ENCODE results near the gene PIK3C2G. TPM values are rescaled to one million over a fixed set of nuclear protein-coding genes. Genes with fewer than 3 reads are reported as not detected.
"Not testable (repeated sequence)": the region's sequence is repeated elsewhere in the genome, so short reads cannot be mapped to it uniquely, and the experiment has no call there.

PIK3C2G gene
- total and polyA plus RNA-seq, 2 donors from 2014 or later, result 4.4 to 5.8 TPM

DNA sequence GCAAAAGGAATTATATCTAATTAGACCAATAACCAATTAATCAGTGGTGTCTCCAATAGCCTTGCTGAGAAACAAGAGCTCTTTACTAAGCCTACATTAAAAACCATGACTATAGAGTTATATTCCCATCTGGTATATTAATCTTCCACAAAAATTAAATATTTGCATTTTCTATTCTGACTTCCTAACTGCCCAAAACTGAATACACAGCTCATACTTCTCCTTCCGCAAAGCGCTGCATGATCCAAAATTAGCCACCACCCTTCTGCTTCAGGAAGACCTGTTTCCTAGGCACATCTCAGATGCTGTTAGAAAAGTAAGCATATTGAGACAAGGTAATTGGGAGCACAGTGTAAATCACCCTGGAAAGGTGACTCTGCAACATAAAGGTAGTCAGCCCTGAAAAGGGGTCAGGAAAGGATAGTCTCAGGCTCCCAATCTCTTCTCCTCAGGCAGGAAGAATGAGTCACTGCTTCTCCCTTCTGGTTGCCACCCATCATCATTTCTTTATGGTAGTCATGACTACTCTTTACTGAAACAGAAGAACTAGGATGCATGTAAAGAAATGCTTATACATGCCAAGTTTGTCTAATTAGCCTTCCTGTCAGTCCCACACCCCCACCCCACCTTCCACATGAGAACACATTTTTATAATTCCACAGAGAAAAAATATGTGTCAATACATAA, 422.2 kb downstream of the PIK3C2G start:
- H3K36me3 ChIP-seq (ENCODE audit: control insufficient read depth in 2 of 3, insufficient read depth in 3 of 3, low read length in 3 of 3), result no peaks in the 10 kb centered on the region
- no peak overlapping the region for H3K4me3 ChIP-seq (ENCODE audit: low read length in 3 of 3)
- FAIRE-seq, result no peak
- H3K27ac ChIP-seq (ENCODE audit: low read depth in 2 of 2, low read length in 2 of 2), result no peak overlapping the region
- H3K27me3 ChIP-seq (ENCODE audit: control insufficient read depth, insufficient read depth, low read length), result no peaks in the 10 kb centered on the region
- DNase-seq, result no peak
- H3K9ac ChIP-seq (ENCODE audit: low read length in 3 of 3), result no peak overlapping the region
- intact Hi-C loops (cut with DNase I), result no loop called here
- H3K9me3 ChIP-seq (ENCODE audit: control insufficient read depth in 2 of 3, insufficient read depth in 1 of 3, low read length in 3 of 3), result no peaks in the 10 kb centered on the region
- TF ChIP-seq, protein P1, sequence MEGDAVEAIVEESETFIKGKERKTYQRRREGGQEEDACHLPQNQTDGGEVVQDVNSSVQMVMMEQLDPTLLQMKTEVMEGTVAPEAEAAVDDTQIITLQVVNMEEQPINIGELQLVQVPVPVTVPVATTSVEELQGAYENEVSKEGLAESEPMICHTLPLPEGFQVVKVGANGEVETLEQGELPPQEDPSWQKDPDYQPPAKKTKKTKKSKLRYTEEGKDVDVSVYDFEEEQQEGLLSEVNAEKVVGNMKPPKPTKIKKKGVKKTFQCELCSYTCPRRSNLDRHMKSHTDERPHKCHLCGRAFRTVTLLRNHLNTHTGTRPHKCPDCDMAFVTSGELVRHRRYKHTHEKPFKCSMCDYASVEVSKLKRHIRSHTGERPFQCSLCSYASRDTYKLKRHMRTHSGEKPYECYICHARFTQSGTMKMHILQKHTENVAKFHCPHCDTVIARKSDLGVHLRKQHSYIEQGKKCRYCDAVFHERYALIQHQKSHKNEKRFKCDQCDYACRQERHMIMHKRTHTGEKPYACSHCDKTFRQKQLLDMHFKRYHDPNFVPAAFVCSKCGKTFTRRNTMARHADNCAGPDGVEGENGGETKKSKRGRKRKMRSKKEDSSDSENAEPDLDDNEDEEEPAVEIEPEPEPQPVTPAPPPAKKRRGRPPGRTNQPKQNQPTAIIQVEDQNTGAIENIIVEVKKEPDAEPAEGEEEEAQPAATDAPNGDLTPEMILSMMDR (IDR thresholded peaks at IDR 0.05; ENCODE audit: borderline replicate concordance, extremely low read depth, insufficient read depth), result no peak
- no peaks in the 10 kb centered on the region for H3K4me1 ChIP-seq (ENCODE audit: control insufficient read depth in 2 of 3, insufficient read depth in 2 of 3, low read depth in 1 of 3, low read length in 3 of 3)

DNA sequence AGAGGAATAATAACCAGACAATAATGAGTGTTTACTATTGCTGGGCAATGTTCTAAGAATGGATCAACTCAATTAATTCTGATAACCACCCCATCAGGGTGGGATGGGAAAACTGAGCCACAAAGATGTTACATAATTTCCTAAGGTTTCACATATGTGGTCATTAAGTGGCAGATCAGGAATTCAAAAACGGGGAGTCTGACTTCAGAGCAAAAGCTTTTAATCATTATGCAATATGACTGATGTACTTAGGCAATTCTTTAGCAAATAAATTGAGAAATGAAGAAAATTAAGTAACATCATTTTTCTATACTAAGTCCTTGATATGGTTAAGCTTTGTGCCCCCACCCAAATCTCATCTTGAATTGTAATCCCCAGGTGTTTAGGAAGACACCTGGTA, 423.1 kb downstream of the PIK3C2G start:
- DNase-seq (no peak), FAIRE-seq (no peak)
- Histone ChIP-seq H3K27me3 (ENCODE audit: control insufficient read depth, insufficient read depth, low read length) (no peaks in the 10 kb centered on the region), H3K9ac (ENCODE audit: low read length in 3 of 3) (no peak overlapping the region), H3K36me3 (ENCODE audit: control insufficient read depth in 2 of 3, insufficient read depth in 3 of 3, low read length in 3 of 3) (no peaks in the 10 kb centered on the region), H3K4me1 (ENCODE audit: control insufficient read depth in 2 of 3, insufficient read depth in 2 of 3, low read depth in 1 of 3, low read length in 3 of 3) (no peaks in the 10 kb centered on the region), H3K4me3 (ENCODE audit: low read length in 3 of 3) (no peak overlapping the region), H3K9me3 (ENCODE audit: control insufficient read depth in 2 of 3, insufficient read depth in 1 of 3, low read length in 3 of 3) (no peaks in the 10 kb centered on the region), H3K27ac (ENCODE audit: low read depth in 2 of 2, low read length in 2 of 2) (no peak overlapping the region)
- intact Hi-C loops (cut with DNase I), result no loop called here
- TF ChIP-seq, protein P1 (IDR thresholded peaks at IDR 0.05; ENCODE audit: borderline replicate concordance, extremely low read depth, insufficient read depth), result no peak

DNA sequence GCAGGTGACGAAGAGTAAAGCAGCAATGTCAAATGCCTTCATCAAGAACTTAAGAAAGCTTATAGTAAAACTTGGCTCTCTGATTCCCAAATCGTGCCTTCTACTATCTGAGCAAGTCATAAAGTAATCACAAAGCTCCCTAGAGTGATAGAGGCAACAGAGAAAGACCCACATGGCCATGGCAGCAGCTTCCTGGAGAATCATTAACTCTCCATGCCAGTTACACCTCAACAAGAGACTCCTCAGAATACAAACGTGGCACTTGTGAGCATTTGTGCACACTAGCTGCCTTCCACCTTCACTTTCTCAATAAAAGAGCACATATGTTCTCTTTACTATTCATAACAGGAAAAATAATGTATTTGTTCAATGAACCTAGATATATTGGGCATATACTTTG, 428.5 kb downstream of the PIK3C2G start:
- no peaks in the 10 kb centered on the region for H3K36me3 ChIP-seq (ENCODE audit: control insufficient read depth in 2 of 3, insufficient read depth in 3 of 3, low read length in 3 of 3)
- DNase-seq, result peak in 2 of 5 donors; percentile 8 to 26
- TF ChIP-seq, protein P1 (IDR thresholded peaks at IDR 0.05; ENCODE audit: borderline replicate concordance, extremely low read depth, insufficient read depth), result no peak
- intact Hi-C loops (cut with DNase I), result no loop called here
- H3K4me3 ChIP-seq (ENCODE audit: low read length in 3 of 3), result peak overlapping the region in 1 of 3 donors; percentile 27
- H3K27ac ChIP-seq (ENCODE audit: low read depth in 2 of 2, low read length in 2 of 2), result no peak overlapping the region
- H3K27me3 ChIP-seq (ENCODE audit: control insufficient read depth, insufficient read depth, low read length), result no peaks in the 10 kb centered on the region
- no peak for FAIRE-seq
- H3K4me1 ChIP-seq (ENCODE audit: control insufficient read depth in 2 of 3, insufficient read depth in 2 of 3, low read depth in 1 of 3, low read length in 3 of 3), result no peaks in the 10 kb centered on the region
- H3K9me3 ChIP-seq (ENCODE audit: control insufficient read depth in 2 of 3, insufficient read depth in 1 of 3, low read length in 3 of 3), result no peaks in the 10 kb centered on the region
- H3K9ac ChIP-seq (ENCODE audit: low read length in 3 of 3), result no peak overlapping the region

DNA sequence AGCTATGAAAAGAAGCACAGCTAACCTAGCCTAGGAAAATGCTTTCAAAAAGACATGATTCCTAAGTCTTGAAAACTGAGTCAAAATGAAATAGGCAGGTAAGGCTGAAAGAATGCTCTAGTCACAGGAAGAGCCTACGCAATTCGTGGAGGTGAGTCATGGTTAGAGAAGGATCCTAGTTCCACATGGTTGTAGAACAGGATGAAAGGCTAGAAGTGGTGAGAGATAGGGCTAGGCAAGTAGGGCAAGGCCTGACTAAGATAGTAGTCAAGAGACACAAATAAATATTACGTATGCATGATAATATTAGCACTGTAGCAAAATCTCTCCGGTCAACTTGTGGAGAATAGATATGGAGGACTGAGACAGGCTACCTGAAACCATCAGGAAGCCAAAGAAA, 429.3 kb downstream of the PIK3C2G start:
- H3K4me1 ChIP-seq (ENCODE audit: control insufficient read depth in 2 of 3, insufficient read depth in 2 of 3, low read depth in 1 of 3, low read length in 3 of 3), result no peaks in the 10 kb centered on the region
- no peak overlapping the region for H3K4me3 ChIP-seq (ENCODE audit: low read length in 3 of 3)
- no peak for DNase-seq
- no peak overlapping the region for H3K9ac ChIP-seq (ENCODE audit: low read length in 3 of 3)
- no peaks in the 10 kb centered on the region for H3K27me3 ChIP-seq (ENCODE audit: control insufficient read depth, insufficient read depth, low read length)
- H3K36me3 ChIP-seq (ENCODE audit: control insufficient read depth in 2 of 3, insufficient read depth in 3 of 3, low read length in 3 of 3), result no peaks in the 10 kb centered on the region
- intact Hi-C loops (cut with DNase I), result no loop called here
- no peaks in the 10 kb centered on the region for H3K9me3 ChIP-seq (ENCODE audit: control insufficient read depth in 2 of 3, insufficient read depth in 1 of 3, low read length in 3 of 3)
- TF ChIP-seq, protein P1 (IDR thresholded peaks at IDR 0.05; ENCODE audit: borderline replicate concordance, extremely low read depth, insufficient read depth), result no peak
- H3K27ac ChIP-seq (ENCODE audit: low read depth in 2 of 2, low read length in 2 of 2), result no peak overlapping the region
- FAIRE-seq, result no peak

DNA sequence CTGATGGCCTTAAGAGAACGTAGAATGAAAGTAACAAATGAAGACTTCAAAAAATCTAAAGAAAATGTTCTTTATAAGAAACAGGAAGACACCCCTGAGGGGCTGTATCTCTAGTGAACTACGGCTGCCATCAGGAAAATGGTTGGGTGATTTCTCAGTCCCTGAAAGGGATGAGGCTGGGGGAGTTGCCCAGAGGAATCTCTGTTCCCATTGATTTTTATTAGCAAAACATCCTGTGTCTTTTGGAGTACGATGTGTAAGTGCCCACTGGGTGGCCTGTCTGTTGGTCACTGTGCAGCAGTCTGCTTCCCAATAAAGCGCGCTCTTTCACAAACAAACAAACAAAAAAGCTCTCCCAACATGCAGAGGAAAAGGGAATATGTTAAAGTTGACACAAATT, 432.7 kb downstream of the PIK3C2G start:
- DNase-seq, result peak in 4 of 5 donors; percentile 26 to 58 (median 50)
- H3K4me1 ChIP-seq (ENCODE audit: control insufficient read depth in 2 of 3, insufficient read depth in 2 of 3, low read depth in 1 of 3, low read length in 3 of 3); intact Hi-C loops (cut with DNase I); H3K27me3 ChIP-seq (ENCODE audit: control insufficient read depth, insufficient read depth, low read length); FAIRE-seq; H3K27ac ChIP-seq (ENCODE audit: low read depth in 2 of 2, low read length in 2 of 2); H3K4me3 ChIP-seq (ENCODE audit: low read length in 3 of 3); H3K9ac ChIP-seq (ENCODE audit: low read length in 3 of 3); H3K36me3 ChIP-seq (ENCODE audit: control insufficient read depth in 2 of 3, insufficient read depth in 3 of 3, low read length in 3 of 3); H3K9me3 ChIP-seq (ENCODE audit: control insufficient read depth in 2 of 3, insufficient read depth in 1 of 3, low read length in 3 of 3): not testable (repeated sequence)

Data from kidney (tissue), 14 donors.